OCI-LY3 (cell line): ENCODE measurements around the gene DPP6.
"Not testable (repeated sequence)": the region's sequence is repeated elsewhere in the genome, so short reads cannot be mapped to it uniquely, and the experiment has no call there.

Experiments used
- H2AFZ ChIP-seq: fragments of 200-600, 300-600 bp; shearing (Covaris generic); 2 replicates; pipeline ENCODE4 v1.6.0; 2014; ENCODE audit warnings: antibody characterized with exemption, low read depth, low read length
- H3K27ac ChIP-seq: fragments of 200-600, 300-600 bp; sonication (generic); 2 replicates; pipeline ENCODE4 v1.5.1; 2014; ENCODE audit warnings: mild to moderate bottlenecking, low read length, moderate library complexity, mixed read lengths
- H3K27me3 ChIP-seq: fragments of 200-600, 300-600 bp; sonication (generic); 2 replicates; pipeline ENCODE4 v1.6.1; 2014; ENCODE audit warnings: low read depth, low read length, mixed read lengths
- H3K36me3 ChIP-seq: fragments of 200-600, 300-600 bp; sonication (generic); replicated peaks from 2 replicates; pipeline ENCODE3; 2014; ENCODE audit warnings: low read depth, low read length, mixed read lengths
- H3K4me1 ChIP-seq: fragments of 300-600, 200-600 bp; sonication (generic); 2 replicates; pipeline ENCODE4 v1.6.1; 2014; ENCODE audit warnings: low read length, mixed read lengths
- H3K4me2 ChIP-seq: fragments of 200-600, 300-600 bp; sonication (generic); 2 replicates; pipeline ENCODE4 v1.6.1; 2014; ENCODE audit warnings: low read length, mixed read lengths
- H3K4me3 ChIP-seq: fragments of 300-600, 200-600 bp; sonication (generic); 2 replicates; pipeline ENCODE4 v1.5.1; 2014; ENCODE audit warnings: antibody characterized with exemption, mild to moderate bottlenecking, low read length, moderate library complexity
- H3K79me2 ChIP-seq: fragments of 300-600, 200-600 bp; shearing (Covaris generic); 2 replicates; pipeline ENCODE4 v1.6.1; 2014; ENCODE audit warnings: mild to moderate bottlenecking, low read length, mixed read lengths
- H3K9ac ChIP-seq: fragments of 300-600, 200-600 bp; shearing (Covaris generic); 2 replicates; pipeline ENCODE4 v1.6.0; 2014; ENCODE audit warnings: mild to moderate bottlenecking, low read length, moderate library complexity
- H3K9me3 ChIP-seq: fragments of 200-600, 300-600 bp; shearing (Covaris generic); 2 replicates; pipeline ENCODE4 v1.6.1; 2014; ENCODE audit warnings: low read length, mixed read lengths; ENCODE audit not compliant: insufficient read depth
- H4K20me1 ChIP-seq: fragments of 200-600, 300-600 bp; sonication (generic); 2 replicates; pipeline ENCODE4 v1.6.1; 2016; ENCODE audit warnings: low read length, mixed read lengths; ENCODE audit not compliant: insufficient read depth

Gene DPP6

GRCh38 chr7:154135646-154136045 is 83.4 kb downstream of the DPP6 start:
- not testable (repeated sequence) for H3K36me3 ChIP-seq, H3K4me1 ChIP-seq, H3K9ac ChIP-seq, H4K20me1 ChIP-seq, H3K27me3 ChIP-seq, H2AFZ ChIP-seq, H3K9me3 ChIP-seq, H3K27ac ChIP-seq, H3K4me2 ChIP-seq, H3K79me2 ChIP-seq, H3K4me3 ChIP-seq

- H3K79me2 ChIP-seq, H3K9me3 ChIP-seq, H3K27me3 ChIP-seq, H3K4me2 ChIP-seq, H2AFZ ChIP-seq, H3K36me3 ChIP-seq, H3K9ac ChIP-seq, H4K20me1 ChIP-seq, H3K4me1 ChIP-seq, H3K27ac ChIP-seq, H3K4me3 ChIP-seq: not testable (repeated sequence)
These were observed 93.9 kb downstream of the DPP6 start for GRCh38 chr7:154145922-154146706.

GRCh38 chr7:154146707-154147038 is 94.5 kb downstream of the DPP6 start:
- not testable (repeated sequence) for H3K9ac ChIP-seq, H2AFZ ChIP-seq, H3K79me2 ChIP-seq, H3K9me3 ChIP-seq, H3K27ac ChIP-seq, H3K27me3 ChIP-seq, H3K36me3 ChIP-seq, H3K4me3 ChIP-seq, H4K20me1 ChIP-seq, H3K4me2 ChIP-seq, H3K4me1 ChIP-seq

- H2AFZ ChIP-seq, H3K4me3 ChIP-seq, H3K27me3 ChIP-seq, H3K9ac ChIP-seq, H3K36me3 ChIP-seq, H3K9me3 ChIP-seq, H3K27ac ChIP-seq, H3K4me2 ChIP-seq, H3K4me1 ChIP-seq, H3K79me2 ChIP-seq, H4K20me1 ChIP-seq: not testable (repeated sequence)
These were observed 96.8 kb downstream of the DPP6 start for GRCh38 chr7:154148791-154149516.

GRCh38 chr7:154150656-154151055 is 98.5 kb downstream of the DPP6 start:
- H3K36me3 ChIP-seq, H3K4me1 ChIP-seq, H2AFZ ChIP-seq, H3K9me3 ChIP-seq, H4K20me1 ChIP-seq, H3K4me2 ChIP-seq, H3K27me3 ChIP-seq, H3K9ac ChIP-seq, H3K79me2 ChIP-seq, H3K4me3 ChIP-seq, H3K27ac ChIP-seq: not testable (repeated sequence)

GRCh38 chr7:154151306-154151705 is 99.1 kb downstream of the DPP6 start:
- not testable (repeated sequence) for H3K79me2 ChIP-seq, H3K27me3 ChIP-seq, H3K27ac ChIP-seq, H4K20me1 ChIP-seq, H3K9ac ChIP-seq, H3K36me3 ChIP-seq, H3K9me3 ChIP-seq, H3K4me2 ChIP-seq, H3K4me1 ChIP-seq, H2AFZ ChIP-seq, H3K4me3 ChIP-seq

GRCh38 chr7:154155928-154156327 is 103.7 kb downstream of the DPP6 start:
- not testable (repeated sequence) for H3K27me3 ChIP-seq, H3K4me2 ChIP-seq, H3K9me3 ChIP-seq, H3K4me1 ChIP-seq, H3K36me3 ChIP-seq, H2AFZ ChIP-seq, H3K9ac ChIP-seq, H4K20me1 ChIP-seq, H3K27ac ChIP-seq, H3K4me3 ChIP-seq, H3K79me2 ChIP-seq

- H3K27ac ChIP-seq, H3K36me3 ChIP-seq, H3K9ac ChIP-seq, H3K79me2 ChIP-seq, H3K9me3 ChIP-seq, H3K4me3 ChIP-seq, H3K4me2 ChIP-seq, H4K20me1 ChIP-seq, H3K27me3 ChIP-seq, H2AFZ ChIP-seq, H3K4me1 ChIP-seq: not testable (repeated sequence)
These were observed 110.7 kb downstream of the DPP6 start for GRCh38 chr7:154162921-154163320.

GRCh38 chr7:154163642-154164041 is 111.4 kb downstream of the DPP6 start:
- not testable (repeated sequence) for H3K27me3 ChIP-seq, H3K27ac ChIP-seq, H3K79me2 ChIP-seq, H3K9me3 ChIP-seq, H3K36me3 ChIP-seq, H3K4me2 ChIP-seq, H3K9ac ChIP-seq, H4K20me1 ChIP-seq, H2AFZ ChIP-seq, H3K4me1 ChIP-seq, H3K4me3 ChIP-seq
